Calu3 (cell line): Measurements from ENCODE around the gene ZNF429. TPM values are rescaled to one million over a fixed set of nuclear protein-coding genes. Genes with fewer than 3 reads are reported as not detected.

Source experiments
- Bru-seq: library from RNA; stranded (reverse); fragments of 400-500 nt; gene quantifications from one replicate; lab custom pipeline; 2021; lab: Mats Ljungman, UMichigan
- BruChase-seq, 2 experiments: library from RNA; stranded (reverse); fragments of 400-500 nt; gene quantifications; one replicate each; lab custom pipeline; 2021; lab: Mats Ljungman, UMichigan
- BruUV-seq: library from RNA; stranded (reverse); fragments of 400-500 nt; replicated peaks from 2 replicates; lab custom pipeline; 2021; lab: Mats Ljungman, UMichigan
- CTCF ChIA-PET: fragments of 300-600 bp; sonication (Branson Sonifier 250); formaldehyde crosslinking; loops from one replicate; lab custom pipeline; 2022; ENCODE audit warnings: antibody characterized with exemption; lab: Charles Lee
- DNase-seq: peaks from one replicate; pipeline ENCODE4 v3.0.0; 2022
- H3K27ac Mint-ChIP-seq: one replicate; pipeline ENCODE4 v1.8.0; 2022; ENCODE audit warnings: mixed read lengths; ENCODE audit not compliant: unreplicated experiment
- H3K27me3 Mint-ChIP-seq: one replicate; pipeline ENCODE4 v1.8.0; 2022; ENCODE audit warnings: mixed read lengths; ENCODE audit not compliant: unreplicated experiment
- H3K36me3 Mint-ChIP-seq: one replicate; pipeline ENCODE4 v1.8.0; 2022; ENCODE audit warnings: mild to moderate bottlenecking, moderate library complexity, mixed read lengths; ENCODE audit not compliant: insufficient read depth, unreplicated experiment
- H3K4me1 Mint-ChIP-seq: one replicate; pipeline ENCODE4 v1.8.0; 2022; ENCODE audit warnings: mild to moderate bottlenecking, low read depth, mixed read lengths; ENCODE audit not compliant: unreplicated experiment
- H3K4me3 Mint-ChIP-seq: one replicate; pipeline ENCODE4 v1.8.0; 2022; ENCODE audit warnings: mild to moderate bottlenecking, low read depth, moderate library complexity, mixed read lengths; ENCODE audit not compliant: unreplicated experiment
- H3K9me3 Mint-ChIP-seq: one replicate; pipeline ENCODE4 v1.8.0; 2022; ENCODE audit warnings: low read depth, mixed read lengths; ENCODE audit not compliant: unreplicated experiment
- intact Hi-C: fragments of 100-400 bp; cut with micrococcal nuclease; formaldehyde crosslinking; loops from one replicate; pipeline ENCODE4 v1.10.0; 2022; ENCODE audit not compliant: unreplicated experiment
- long read RNA-seq: library from polyadenylated mRNA; stranded (forward); transcript quantifications from one replicate; pipeline ENCODE4 v2.0.0, GENCODE V29; 2022
- total RNA-seq: library from RNA; stranded (reverse); gene quantifications from 2 replicates; pipeline ENCODE4 v1.2.3, GENCODE V29; 2022
- TF ChIP-seq, protein P1 (sequence below): fragments of 200-600 bp; IDR thresholded peaks from one replicate; pipeline ENCODE4 v1.8.0; 2022; ENCODE audit warnings: antibody characterized with exemption; ENCODE audit not compliant: unreplicated experiment

ZNF429 gene
- 3.7 and 5.6 TPM in 2 replicates for total RNA-seq
- percentile 50 among the genes with signal in this experiment for Bru-seq, nascent RNA
- BruChase-seq, experiment 1, labeled RNA remaining after a 6-hour chase, result percentile 46 among the genes with signal in this experiment
- percentile 45 among the genes with signal in this experiment for BruChase-seq, experiment 2, labeled RNA remaining after a 2-hour chase
- long read RNA-seq, partial matches to known transcripts, result 0 of 7 reads
- long read RNA-seq, other reads (novel, unspliced or antisense), result 5 of 7 reads

GRCh38 chr19:21505459-21506451 lies at the start of gene ZNF429:
ZNF429 (plus strand) TSS chr19:21505602; CDS start chr19:21505772, 170 bp downstream.
- BruUV-seq, result TSS peak; percentile 42

GRCh38 chr19:21460686-21461085 lies 44.7 kb upstream of the ZNF429 start:
- DNase-seq, result no peak
- Mint-ChIP-seq H3K9me3 (peaks cover 3% of the 10 kb centered on the region), H3K4me3 (no peak overlapping the region), H3K27me3 (no peaks in the 10 kb centered on the region), H3K4me1 (no peaks in the 10 kb centered on the region), H3K36me3 (peaks cover 7% of the 10 kb centered on the region), H3K27ac (no peak overlapping the region)
- intact Hi-C loops, result no loop called here
- BruUV-seq, result no TSS peak
- CTCF ChIA-PET, result no interaction called here
- TF ChIP-seq, protein P1, sequence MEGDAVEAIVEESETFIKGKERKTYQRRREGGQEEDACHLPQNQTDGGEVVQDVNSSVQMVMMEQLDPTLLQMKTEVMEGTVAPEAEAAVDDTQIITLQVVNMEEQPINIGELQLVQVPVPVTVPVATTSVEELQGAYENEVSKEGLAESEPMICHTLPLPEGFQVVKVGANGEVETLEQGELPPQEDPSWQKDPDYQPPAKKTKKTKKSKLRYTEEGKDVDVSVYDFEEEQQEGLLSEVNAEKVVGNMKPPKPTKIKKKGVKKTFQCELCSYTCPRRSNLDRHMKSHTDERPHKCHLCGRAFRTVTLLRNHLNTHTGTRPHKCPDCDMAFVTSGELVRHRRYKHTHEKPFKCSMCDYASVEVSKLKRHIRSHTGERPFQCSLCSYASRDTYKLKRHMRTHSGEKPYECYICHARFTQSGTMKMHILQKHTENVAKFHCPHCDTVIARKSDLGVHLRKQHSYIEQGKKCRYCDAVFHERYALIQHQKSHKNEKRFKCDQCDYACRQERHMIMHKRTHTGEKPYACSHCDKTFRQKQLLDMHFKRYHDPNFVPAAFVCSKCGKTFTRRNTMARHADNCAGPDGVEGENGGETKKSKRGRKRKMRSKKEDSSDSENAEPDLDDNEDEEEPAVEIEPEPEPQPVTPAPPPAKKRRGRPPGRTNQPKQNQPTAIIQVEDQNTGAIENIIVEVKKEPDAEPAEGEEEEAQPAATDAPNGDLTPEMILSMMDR, result no peak

More at GRCh38 chr19:21505459-21506451, at the start of gene ZNF429:
- H3K27me3 Mint-ChIP-seq, result no peaks in the 10 kb centered on the region
- CTCF ChIA-PET, result no interaction called here
- no peaks in the 10 kb centered on the region for H3K4me1 Mint-ChIP-seq
- no peak within 1 kb of the TSS for H3K27ac Mint-ChIP-seq
- H3K36me3 Mint-ChIP-seq, result peaks cover 18% of the 10 kb centered on the region
- DNase-seq, result peak; percentile 70
- intact Hi-C loops, result no loop called here
- peaks cover 3% of the 10 kb centered on the region for H3K9me3 Mint-ChIP-seq
- TF ChIP-seq, protein P1, result no peak
- peak within 1 kb of the TSS; percentile 75 for H3K4me3 Mint-ChIP-seq

DNA sequence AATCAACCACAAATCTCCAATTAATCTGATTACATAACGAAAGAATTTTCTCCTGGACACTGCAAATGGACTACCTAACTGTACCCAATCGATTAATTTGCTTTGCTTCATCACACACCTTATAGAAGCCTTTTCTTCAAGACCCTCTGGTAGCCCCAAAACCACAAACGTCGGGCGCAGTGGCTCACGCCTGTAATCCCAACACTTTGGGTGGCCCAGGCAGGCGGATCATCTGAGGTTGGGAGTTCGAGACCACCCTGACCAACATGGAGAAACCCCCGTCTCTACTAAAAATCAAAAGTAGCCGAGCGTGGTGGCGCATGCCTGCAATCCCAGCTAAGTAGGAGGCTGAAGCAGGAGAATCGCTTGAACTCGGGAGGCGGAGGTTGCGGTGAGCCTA lies 42.9 kb upstream of the ZNF429 start:
- CTCF ChIA-PET, result no interaction called here
- Mint-ChIP-seq H3K4me1 (no peaks in the 10 kb centered on the region), H3K4me3 (no peak overlapping the region), H3K27ac (no peak overlapping the region), H3K9me3 (peaks cover 3% of the 10 kb centered on the region), H3K36me3 (peaks cover 7% of the 10 kb centered on the region), H3K27me3 (no peaks in the 10 kb centered on the region)
- DNase-seq, result no peak
- TF ChIP-seq, protein P1, result no peak
- intact Hi-C loops, result no loop called here
- BruUV-seq, result no TSS peak

DNA sequence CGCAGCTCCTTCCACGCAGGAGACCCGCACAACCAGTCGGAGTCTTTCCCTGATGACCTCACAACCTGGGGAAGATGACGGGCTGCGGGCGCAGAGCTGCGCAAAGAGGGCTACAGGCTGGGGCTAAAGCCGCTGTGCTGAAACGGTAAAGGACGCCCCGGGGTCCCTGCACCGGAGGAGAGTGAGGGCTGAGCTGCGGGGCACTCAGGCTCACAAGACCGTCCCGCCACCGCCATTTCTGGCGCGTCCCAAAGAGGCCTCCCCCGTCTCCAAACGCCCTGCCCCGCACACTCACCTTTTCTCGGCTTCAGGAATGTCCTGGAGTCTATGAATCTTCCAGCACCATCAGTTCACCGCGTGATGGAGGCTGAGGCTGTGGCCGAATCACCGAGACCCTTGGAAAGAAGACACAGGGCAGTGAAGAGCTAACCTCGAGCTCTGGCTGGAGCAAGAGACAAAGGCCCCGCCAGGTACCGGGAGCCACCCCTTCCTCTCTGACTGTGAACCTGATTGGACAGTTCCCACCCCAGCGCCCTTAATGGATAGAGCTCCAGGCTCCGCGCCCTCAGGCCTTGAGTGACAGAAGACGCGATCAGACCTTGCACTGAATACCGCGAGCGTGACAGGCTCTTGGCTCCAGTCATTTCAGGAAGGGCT lies 41.8 kb upstream of the ZNF429 start:
- H3K4me1 Mint-ChIP-seq, result no peaks in the 10 kb centered on the region
- H3K4me3 Mint-ChIP-seq, result no peak overlapping the region
- no TSS peak for BruUV-seq
- CTCF ChIA-PET, result no interaction called here
- intact Hi-C loops, result no loop called here
- H3K9me3 Mint-ChIP-seq, result peaks cover 3% of the 10 kb centered on the region
- H3K36me3 Mint-ChIP-seq, result peaks cover 7% of the 10 kb centered on the region
- no peaks in the 10 kb centered on the region for H3K27me3 Mint-ChIP-seq
- DNase-seq, result no peak
- no peak overlapping the region for H3K27ac Mint-ChIP-seq
- TF ChIP-seq, protein P1, result no peak
